HTR-8/SVneo (cell line): Measurements from ENCODE around the gene ARMH2.
"Not testable (repeated sequence)": the region's sequence is repeated elsewhere in the genome, so short reads cannot be mapped to it uniquely, and the experiment has no call there.

Source experiments
- DNase-seq: peaks from one replicate; pipeline ENCODE4 v3.0.0; 2011; ENCODE audit warnings: low spot score, mixed read lengths; ENCODE audit not compliant: insufficient read length
- FAIRE-seq: peaks from 2 replicates; lab custom pipeline; 2011; peaks lifted over from hg19 to GRCh38; lab: Jason Lieb, UNC

The ARMH2 gene

DNA sequence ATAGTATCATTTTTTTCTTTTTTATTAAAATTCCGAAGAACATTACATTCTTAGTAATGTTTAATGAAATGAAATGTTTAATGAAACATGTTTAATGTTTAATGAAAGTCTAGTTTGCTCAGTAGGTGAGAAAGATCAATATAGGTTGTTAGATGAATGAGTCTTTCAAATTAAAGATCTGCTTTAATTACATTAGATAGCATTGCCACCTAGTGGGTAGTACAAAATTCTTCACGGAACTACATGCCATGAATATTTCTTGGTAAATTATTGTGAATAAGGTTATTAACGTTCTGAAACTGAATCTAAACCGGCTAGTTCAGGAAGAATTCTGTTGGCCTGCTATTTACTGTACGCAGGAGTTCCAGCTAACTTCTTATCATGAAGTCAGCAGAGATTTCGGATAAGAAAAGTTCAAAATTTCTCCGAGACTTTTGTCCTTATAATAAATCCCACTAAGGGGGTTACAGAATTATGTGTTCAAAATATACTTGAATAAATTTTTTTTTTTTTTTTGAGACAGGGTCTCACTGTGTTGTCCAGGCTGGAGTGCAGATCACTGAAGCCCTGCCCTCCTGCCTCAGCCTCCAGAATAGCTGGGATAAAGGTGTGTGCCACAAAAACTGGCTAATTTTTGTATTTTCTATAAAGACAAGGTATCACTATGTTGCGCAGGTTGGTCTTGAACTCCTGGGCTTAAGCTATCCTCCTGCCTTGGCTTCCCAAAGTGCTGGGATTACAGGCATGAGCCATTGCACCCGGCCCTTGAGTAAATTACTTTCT, 31.8 kb downstream of the ARMH2 start:
- FAIRE-seq, result no peak
- DNase-seq, result peak; percentile 45

- FAIRE-seq, DNase-seq: not testable (repeated sequence)
Measured at GRCh38 chr6:24765968-24766367, 32.7 kb downstream of the ARMH2 start.

DNA sequence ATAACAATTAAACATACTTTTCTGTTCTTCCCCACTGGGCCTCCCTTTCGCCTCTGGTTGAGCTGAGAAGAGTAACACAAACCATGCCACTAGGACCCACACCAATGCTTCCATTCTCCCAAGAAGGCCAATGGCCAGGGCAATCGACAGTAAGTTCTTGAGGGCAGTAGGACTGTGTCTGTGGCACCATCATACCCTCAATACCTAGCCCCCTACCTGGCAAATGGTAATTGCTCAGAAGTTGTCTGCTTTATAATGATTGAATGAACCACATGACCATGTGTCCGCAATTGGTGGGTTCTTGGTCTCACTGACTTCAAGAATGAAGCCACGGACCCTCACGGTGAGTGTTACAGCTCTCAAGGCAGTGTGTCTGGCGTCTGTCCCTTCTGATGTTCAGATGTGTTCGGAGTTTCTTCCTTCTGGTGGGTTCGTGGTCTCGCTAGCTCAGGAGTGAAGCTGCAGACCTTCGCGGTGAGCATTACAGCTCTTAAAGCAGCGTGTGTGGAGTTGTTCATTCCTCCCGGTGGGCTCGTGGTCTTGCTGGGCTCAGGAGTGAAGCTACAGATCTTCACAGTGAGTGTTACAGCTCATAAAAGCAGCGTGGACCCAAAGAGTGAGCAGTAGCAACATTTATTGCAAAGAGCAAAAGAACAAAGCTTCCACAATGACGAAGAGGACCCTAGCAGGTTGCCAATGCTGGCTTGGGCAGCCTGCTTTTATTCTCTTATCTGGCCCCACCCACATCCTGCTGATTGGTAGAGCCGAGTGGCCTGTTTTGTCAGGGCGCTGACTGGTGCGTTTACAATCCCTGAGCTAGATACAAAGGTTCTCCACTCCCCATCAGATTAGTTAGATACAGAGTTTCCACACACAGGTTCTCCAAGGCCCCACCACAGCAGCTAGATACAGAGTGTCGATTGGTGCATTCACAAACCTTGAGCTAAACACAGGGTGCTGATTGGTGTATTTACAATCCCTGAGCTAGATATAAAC, 33.6 kb downstream of the ARMH2 start:
- not testable (repeated sequence) for DNase-seq, FAIRE-seq

DNA sequence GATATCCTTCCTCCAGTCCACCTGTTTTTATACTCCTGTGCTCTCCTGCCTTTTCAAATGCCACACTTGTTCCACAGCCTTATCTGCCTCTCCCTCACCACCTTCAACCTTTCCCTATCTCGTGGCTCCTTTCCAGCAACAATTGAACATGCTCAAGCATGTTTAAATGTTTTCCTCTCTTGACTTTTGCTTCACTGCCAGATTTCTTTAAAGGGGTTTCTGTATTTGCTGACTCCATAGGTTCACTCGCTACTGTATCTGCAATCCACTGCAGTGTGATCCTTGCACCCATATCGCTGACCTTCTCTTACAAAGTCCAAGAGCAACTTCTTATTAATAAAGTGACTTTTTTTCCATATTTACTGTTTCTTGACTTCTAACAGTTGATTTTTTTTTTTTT, 35.1 kb downstream of the ARMH2 start:
- FAIRE-seq (no peak), DNase-seq (no peak)

GRCh38 chr6:24761851-24762250, 36.9 kb downstream of the ARMH2 start:
- DNase-seq (no peak), FAIRE-seq (no peak)

DNA sequence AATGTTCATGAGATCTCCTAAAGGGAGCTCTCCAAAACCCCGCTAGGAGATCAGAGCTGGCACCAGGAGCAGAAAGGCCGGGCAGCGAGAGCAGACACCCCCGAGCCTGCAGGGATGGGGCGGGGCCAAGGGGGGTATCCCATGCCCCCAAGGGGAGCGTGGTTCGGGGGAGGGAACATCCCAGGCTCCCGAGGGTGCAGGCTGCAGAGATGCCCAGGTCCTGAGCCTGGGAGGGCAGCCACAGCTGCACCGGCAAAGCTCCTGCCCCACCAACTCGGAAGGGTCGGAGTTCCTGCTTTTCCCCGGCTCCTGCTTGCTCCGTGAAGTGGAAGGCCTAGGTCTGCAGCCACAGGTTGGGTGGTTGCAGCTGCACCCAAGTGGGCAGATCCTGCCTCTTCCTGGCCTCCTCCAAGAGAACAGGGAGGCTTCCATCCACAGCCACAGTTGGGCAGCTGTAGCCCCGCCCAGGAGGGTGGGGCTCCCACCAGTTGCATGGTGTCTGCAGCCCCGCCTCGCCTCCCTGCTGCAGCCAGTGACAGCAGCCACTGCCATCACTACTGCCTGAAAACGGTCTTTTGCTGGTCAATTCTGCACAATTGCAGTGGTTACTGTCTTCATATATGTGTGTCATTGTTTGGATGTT, 37.4 kb downstream of the ARMH2 start:
- DNase-seq (no peak), FAIRE-seq (no peak)

GRCh38 chr6:24760210-24760609, 38.5 kb downstream of the ARMH2 start:
- DNase-seq (no peak), FAIRE-seq (no peak)

DNA sequence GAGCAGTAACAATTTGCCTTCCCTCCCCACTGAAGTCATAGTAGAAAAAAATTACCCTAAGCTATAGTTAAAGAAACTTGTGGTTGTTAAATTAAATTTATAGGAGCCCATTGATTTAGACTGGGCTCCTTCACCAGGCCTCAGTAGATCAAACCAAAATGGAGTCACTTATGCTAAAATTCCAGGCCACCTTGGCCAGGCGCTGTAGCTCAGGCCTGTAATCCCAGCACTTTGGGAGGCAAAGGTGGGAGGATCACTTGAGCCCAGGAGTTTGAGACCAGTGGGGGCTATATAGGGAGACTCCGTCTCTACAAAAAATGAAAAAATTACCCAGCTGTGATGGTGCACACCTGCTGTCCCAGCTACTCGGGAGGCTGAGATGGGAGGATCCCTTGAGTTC, 39.0 kb downstream of the ARMH2 start:
- FAIRE-seq (no peak), DNase-seq (no peak)

GRCh38 chr6:24757611-24758010, 41.1 kb downstream of the ARMH2 start:
- no peak for FAIRE-seq
- no peak for DNase-seq

- DNase-seq (no peak), FAIRE-seq (no peak)
Measured at GRCh38 chr6:24755279-24755678, 43.4 kb downstream of the ARMH2 start.

- DNase-seq, FAIRE-seq: not testable (repeated sequence)
Measured at GRCh38 chr6:24754378-24754777, 44.3 kb downstream of the ARMH2 start.

- DNase-seq (no peak), FAIRE-seq (no peak)
Measured at GRCh38 chr6:24753545-24753944, 45.2 kb downstream of the ARMH2 start.

DNA sequence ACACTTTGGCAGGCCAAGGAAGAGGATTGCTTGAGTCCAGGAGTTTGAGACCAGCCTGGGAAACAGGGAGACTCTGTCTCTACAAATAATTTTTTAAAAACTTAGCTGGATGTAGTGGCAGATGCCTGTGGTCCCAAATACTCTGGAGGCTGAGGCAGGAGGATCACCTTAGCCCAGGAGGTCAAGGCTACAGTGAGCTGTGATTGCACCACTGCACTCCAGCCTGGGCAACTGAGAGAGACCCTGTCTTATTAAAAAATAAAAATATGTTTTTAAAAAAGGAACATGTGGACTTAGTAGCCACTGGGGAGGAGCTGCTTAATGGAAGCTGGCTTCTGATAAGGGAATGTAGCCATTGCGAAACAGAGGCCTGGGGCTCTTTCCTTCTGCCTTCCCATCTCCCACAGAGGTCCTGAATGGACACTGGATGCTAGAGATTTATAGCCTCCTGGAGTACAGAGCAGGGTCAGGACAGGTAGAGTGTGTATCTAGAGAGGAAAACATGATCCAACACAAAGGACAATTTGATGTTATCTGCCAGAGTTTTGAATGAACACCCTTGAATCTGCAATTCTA, 45.7 kb downstream of the ARMH2 start:
- FAIRE-seq, result no peak
- no peak for DNase-seq

GRCh38 chr6:24752503-24752902, 46.2 kb downstream of the ARMH2 start:
- FAIRE-seq, result no peak
- DNase-seq, result no peak

GRCh38 chr6:24750878-24751277, 47.8 kb downstream of the ARMH2 start:
- not testable (repeated sequence) for FAIRE-seq, DNase-seq

- FAIRE-seq (no peak), DNase-seq (no peak)
Measured at GRCh38 chr6:24749297-24749696, 49.4 kb downstream of the ARMH2 start.
